HCT116 (cell line): ENCODE data around the gene SOX9. TPM values are rescaled to one million over a fixed set of nuclear protein-coding genes. Genes with fewer than 3 reads are reported as not detected.

ENCODE experiments used
- ATAC-seq: fragments of 200-7000 bp; cut with Tn5 transposase; 2 replicates; pipeline ENCODE4 v1.9.1; 2020; ENCODE audit warnings: mild to moderate bottlenecking, moderate library complexity
- BruUV-seq: library from RNA; stranded (reverse); fragments of 400-500 nt; replicated peaks from 2 replicates; lab custom pipeline; 2021; lab: Mats Ljungman, UMichigan
- CTCF ChIA-PET: fragments of 300-600 bp; sonication (Branson Sonifier 250); formaldehyde crosslinking; loops from one replicate; lab custom pipeline; 2021; ENCODE audit warnings: antibody characterized with exemption; lab: Charles Lee
- POLR2A ChIA-PET: fragments of 300-600, 350-600 bp; sonication (Branson Sonifier 250); formaldehyde crosslinking; loops from one replicate; lab custom pipeline; 2021; ENCODE audit warnings: antibody characterized with exemption; lab: Charles Lee
- RAD21 ChIA-PET, 2 experiments: fragments of 300-600 bp; sonication (Branson Sonifier 250); formaldehyde crosslinking; loops; one replicate each; lab custom pipeline; 2023; ENCODE audit warnings: low total read pairs in 2 of 2; ENCODE audit not compliant: uncharacterized antibody in 2 of 2, unreplicated experiment in 2 of 2, low non-redundant PET in 1 of 2; lab: Charles Lee
- DNase-seq: peaks from one replicate; pipeline ENCODE4 v3.0.0-alpha.2; 2010; ENCODE audit warnings: low read depth, low spot score
- H2AFZ ChIP-seq: fragments of 200-600 bp; shearing (Covaris generic), sonication (generic); 2 replicates; pipeline ENCODE4 v1.6.1; 2017; ENCODE audit warnings: low read depth, mixed run types, mixed read lengths, antibody characterized with exemption, low read length; ENCODE audit not compliant: poor library complexity, severe bottlenecking
- H3K27ac ChIP-seq: 2 replicates; pipeline ENCODE4 v1.5.1; 2012; ENCODE audit warnings: low read depth, low read length
- H3K27me3 ChIP-seq: fragments of 200-600 bp; sonication (generic); 2 replicates; pipeline ENCODE4 v1.6.1; 2016; ENCODE audit warnings: mixed run types, low read length, mixed read lengths; ENCODE audit not compliant: insufficient read depth
- H3K36me3 ChIP-seq, 2 experiments: fragments of 200-500 bp in 1 of 2; fragments of 200-600 bp in 1 of 2; sonication (Bioruptor generic) in 1 of 2; sonication (generic) in 1 of 2; 2 replicates each; pipeline versions ENCODE4 v1.5.1 to v1.6.1; 2014 to 2016; ENCODE audit warnings: low read length in 2 of 2, inconsistent platforms in 1 of 2, mixed read lengths in 1 of 2, mixed run types in 1 of 2; ENCODE audit not compliant: insufficient read depth in 2 of 2, control insufficient read depth in 1 of 2
- H3K4me1 ChIP-seq, 2 experiments: fragments of 200-600 bp in 1 of 2; sonication (generic) in 1 of 2; 2 replicates each; pipeline versions ENCODE4 v1.5.1 to v1.6.1; 2012 to 2017; ENCODE audit warnings: low read length in 2 of 2, inconsistent platforms in 1 of 2, mild to moderate bottlenecking in 1 of 2, mixed read lengths in 1 of 2, mixed run types in 1 of 2, moderate library complexity in 1 of 2; ENCODE audit not compliant: insufficient read depth in 2 of 2, control insufficient read depth in 1 of 2
- H3K4me2 ChIP-seq: fragments of 200-600 bp; sonication (generic); 2 replicates; pipeline ENCODE4 v1.6.1; 2017; ENCODE audit warnings: mixed run types, low read length, mixed read lengths
- H3K4me3 ChIP-seq, 2 experiments: fragments of 200-600 bp in 1 of 2; sonication (generic) in 1 of 2; replicated peaks in 1 of 2; 2 replicates each; pipeline ENCODE4 v1.5.1; 2011 to 2016; ENCODE audit warnings: low read length in 2 of 2, control low read depth in 1 of 2, low read depth in 1 of 2, mild to moderate bottlenecking in 1 of 2, mixed read lengths in 1 of 2, mixed run types in 1 of 2
- H3K79me2 ChIP-seq: fragments of 200-600 bp; sonication (generic); 2 replicates; pipeline ENCODE4 v1.6.1; 2017; ENCODE audit warnings: mild to moderate bottlenecking, mixed run types, low read length, moderate library complexity, mixed read lengths; ENCODE audit not compliant: insufficient read depth
- H3K9ac ChIP-seq: fragments of 200-600 bp; sonication (generic); 2 replicates; pipeline ENCODE4 v1.6.1; 2016; ENCODE audit warnings: low read length, mixed read lengths
- H3K9me2 ChIP-seq: fragments of 200-600 bp; sonication (generic), shearing (Covaris generic); 2 replicates; pipeline ENCODE4 v1.6.1; 2017; ENCODE audit warnings: mixed run types, mild to moderate bottlenecking, moderate library complexity; ENCODE audit not compliant: insufficient read depth
- H3K9me3 ChIP-seq, 2 experiments: fragments of 200-500 bp in 1 of 2; fragments of 200-600 bp in 1 of 2; sonication (Bioruptor generic) in 1 of 2; sonication (generic) in 1 of 2; 2 replicates each; pipeline ENCODE4 v1.6.1; 2014 to 2017; ENCODE audit warnings: low read length in 2 of 2, mixed read lengths in 2 of 2, inconsistent platforms in 1 of 2, low read depth in 1 of 2, mild to moderate bottlenecking in 1 of 2, mixed run types in 1 of 2, moderate library complexity in 1 of 2; ENCODE audit not compliant: control insufficient read depth in 1 of 2, insufficient read depth in 1 of 2
- H4K20me1 ChIP-seq: fragments of 200-600 bp; sonication (generic), shearing (Covaris generic); 2 replicates; pipeline ENCODE4 v1.6.1; 2017; ENCODE audit warnings: mixed run types, mild to moderate bottlenecking, moderate library complexity; ENCODE audit not compliant: insufficient read depth
- ATF3 ChIP-seq: IDR thresholded peaks from 2 replicates; pipeline ENCODE4 v1.6.1; 2012
- CEBPB ChIP-seq: IDR thresholded peaks from 2 replicates; pipeline ENCODE4 v1.6.1; 2012; ENCODE audit warnings: low read depth
- EZH2 ChIP-seq: fragments of 200-600 bp; sonication (generic); IDR thresholded peaks from 2 replicates; pipeline ENCODE4 v1.6.1; 2017; ENCODE audit warnings: antibody characterized with exemption, mixed run types
- EZH2phosphoT487 ChIP-seq: fragments of 200-600 bp; IDR thresholded peaks from 2 replicates; pipeline ENCODE4 v1.6.1; 2018; ENCODE audit warnings: antibody characterized with exemption, borderline replicate concordance
- FOSL1 ChIP-seq: IDR thresholded peaks from 2 replicates; pipeline ENCODE4 v1.6.1; 2012; ENCODE audit warnings: low read depth
- JUND ChIP-seq: IDR thresholded peaks from 2 replicates; pipeline ENCODE4 v1.6.1; 2012
- MAX ChIP-seq: IDR thresholded peaks from 2 replicates; pipeline ENCODE4 v1.6.1; 2012
- POLR2AphosphoS5 ChIP-seq: IDR thresholded peaks from 2 replicates; pipeline ENCODE4 v1.6.1; 2011; ENCODE audit warnings: mild to moderate bottlenecking, low read depth, low read length, moderate library complexity
- RAD21 ChIP-seq: IDR thresholded peaks from 2 replicates; pipeline ENCODE4 v1.6.1; 2012; ENCODE audit warnings: low read depth, mild to moderate bottlenecking
- SIN3A ChIP-seq: IDR thresholded peaks from 2 replicates; pipeline ENCODE4 v1.6.1; 2012; ENCODE audit warnings: low read depth
- SP1 ChIP-seq: IDR thresholded peaks from 2 replicates; pipeline ENCODE4 v1.6.1; 2012; ENCODE audit warnings: low read depth
- SRF ChIP-seq: IDR thresholded peaks from 2 replicates; pipeline ENCODE4 v1.6.1; 2012; ENCODE audit warnings: low read depth
- TCF7L2 ChIP-seq: IDR thresholded peaks from 2 replicates; pipeline ENCODE4 v1.7.0; 2011; ENCODE audit warnings: borderline replicate concordance, inconsistent platforms; ENCODE audit not compliant: insufficient read depth, insufficient read length; ENCODE audit errors: extremely low read depth
- YY1 ChIP-seq: IDR thresholded peaks from 2 replicates; pipeline ENCODE4 v1.6.1; 2011; ENCODE audit warnings: low read length, low read depth, moderate library complexity, mild to moderate bottlenecking; ENCODE audit not compliant: insufficient replicate concordance; ENCODE audit errors: extremely low read depth
- ZBTB33 ChIP-seq: IDR thresholded peaks from 2 replicates; pipeline ENCODE4 v1.6.1; 2011; ENCODE audit warnings: mild to moderate bottlenecking, low read length, moderate library complexity; ENCODE audit not compliant: insufficient replicate concordance; ENCODE audit errors: extremely low read depth
- ZFX ChIP-seq: fragments of 450-650 bp; IDR thresholded peaks from 2 replicates; pipeline ENCODE4 v1.6.1; 2017
- ZNF274 ChIP-seq: fragments of 200-500 bp; sonication (Bioruptor generic); IDR thresholded peaks from 2 replicates; pipeline ENCODE4 v1.6.1; 2014; ENCODE audit warnings: mild to moderate bottlenecking, low read depth, low read length, inconsistent platforms
- intact Hi-C: fragments of 100-400 bp; cut with micrococcal nuclease; formaldehyde crosslinking; loops from 2 replicates; pipeline ENCODE4 v1.10.0; 2022
- total RNA-seq: library from RNA; stranded (reverse); gene quantifications from one replicate; pipeline ENCODE4 v1.2.1, GENCODE V29; 2021; ENCODE audit not compliant: unreplicated experiment

Gene SOX9
- total RNA-seq, 1 experiment from 2014 or later, result 69.2 TPM

GRCh38 chr17:72093707-72094106 is 27.1 kb upstream of the SOX9 start:
- no peak overlapping the region for H3K4me2 ChIP-seq
- H3K27me3 ChIP-seq, result no peaks in the 10 kb centered on the region
- DNase-seq (no peak), ATAC-seq (no peak)
- no peak overlapping the region for H3K27ac ChIP-seq
- H3K79me2 ChIP-seq, result no peaks in the 10 kb centered on the region
- TF ChIP-seq JUND (no peak), ZFX (no peak), ZNF274 (no peak), CEBPB (no peak), FOSL1 (no peak), SP1 (no peak), YY1 (no peak), TCF7L2 (no peak), EZH2phosphoT487 (no peak), RAD21 (no peak), SRF (no peak), ATF3 (no peak), MAX (no peak), ZBTB33 (no peak), POLR2AphosphoS5 (no peak), EZH2 (no peak), SIN3A (no peak)
- CTCF ChIA-PET, result no interaction called here
- RAD21 ChIA-PET, result interaction anchor here in 1 of 2 experiments (0.5 kb wide), 1 partner anchor 1170 kb away, joined by 5 read pairs; no protein-coding TSS in a partner anchor
- H4K20me1 ChIP-seq, result no peaks in the 10 kb centered on the region
- no peaks in the 10 kb centered on the region for H3K36me3 ChIP-seq
- BruUV-seq, result no TSS peak
- no peak overlapping the region for H2AFZ ChIP-seq
- H3K4me3 ChIP-seq, result no peak overlapping the region
- POLR2A ChIA-PET, result no interaction called here
- intact Hi-C loops, result no loop called here
- no peaks in the 10 kb centered on the region for H3K9me3 ChIP-seq
- H3K9me2 ChIP-seq, result no peaks in the 10 kb centered on the region
- H3K9ac ChIP-seq, result no peak overlapping the region
- no peaks in the 10 kb centered on the region for H3K4me1 ChIP-seq
